NB4 (cell line): ENCODE measurements around the gene IP6K1.

Experiments
- CTCF ChIP-seq: IDR thresholded peaks from one replicate; pipeline ENCODE4 v1.5.1; 2012; ENCODE audit warnings: low read depth, low read length
- MAX ChIP-seq: IDR thresholded peaks from 2 replicates; pipeline ENCODE4 v1.6.1; 2011; ENCODE audit warnings: low read depth, low read length

GRCh38 chr3:49716169-49716568 lies 70.2 kb downstream of the IP6K1 start:
- TF ChIP-seq CTCF (no peak), MAX (no peak)
